HG02943 (cell line): ENCODE results near the gene MMAA.

Experiments used
- ATAC-seq: cut with Tn5 transposase; IDR thresholded peaks from one replicate; pipeline ENCODE4 v1.9.1; 2021; ENCODE audit warnings: mild to moderate bottlenecking, low read depth, moderate library complexity; ENCODE audit not compliant: unreplicated experiment

MMAA gene

DNA sequence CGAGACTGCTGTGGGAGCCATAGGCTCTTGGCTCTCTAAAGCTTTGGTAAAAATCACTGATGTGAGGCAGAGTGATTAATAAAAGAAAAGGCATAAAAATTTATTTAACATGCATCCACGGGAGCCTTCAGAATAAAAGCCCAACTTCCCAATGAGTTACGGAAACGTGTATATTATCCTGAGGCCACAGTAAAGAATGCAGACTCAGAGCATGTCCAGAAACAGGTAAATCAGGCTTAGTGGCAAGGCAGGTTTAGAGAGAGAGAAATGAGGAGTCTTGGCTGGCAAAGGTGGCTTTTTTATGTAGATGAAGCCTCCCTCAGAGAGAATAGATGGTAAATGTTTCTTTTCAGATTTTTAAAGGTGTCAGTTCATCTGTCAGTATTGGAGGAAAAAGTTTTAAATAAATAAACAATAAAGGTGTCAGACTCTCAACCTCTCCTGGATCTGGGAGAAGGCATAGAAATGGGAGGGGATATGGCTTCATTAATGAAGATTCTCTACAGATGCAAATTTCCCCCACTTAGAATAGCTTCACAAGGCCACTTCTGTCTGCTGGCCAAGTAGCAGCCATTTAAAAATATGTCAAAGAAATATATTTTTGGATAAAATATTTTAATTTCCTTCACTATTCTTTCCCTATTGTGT lies 84.8 kb downstream of the MMAA start:
- ATAC-seq: no peak

GRCh38 chr4:145709336-145709735 lies 90.2 kb downstream of the MMAA start:
- no peak for ATAC-seq
